H1 (cell line): Measurements from ENCODE around the gene SLC6A3. TPM values are rescaled to one million over a fixed set of nuclear protein-coding genes. Genes with fewer than 3 reads are reported as not detected.
A peak's percentile ranks its signal among the peaks of the same experiment; 100 is the strongest.

Experiments
- CTCF ChIA-PET: fragments of 300-600 bp; sonication (Branson Sonifier 250); formaldehyde crosslinking; loops from one replicate; lab custom pipeline; 2021; ENCODE audit not compliant: partially characterized antibody; lab: Charles Lee
- POLR2A ChIA-PET: fragments of 300-600 bp; sonication (Branson Sonifier 250); formaldehyde crosslinking; loops from one replicate; lab custom pipeline; 2021; ENCODE audit warnings: inconsistent platforms; ENCODE audit not compliant: partially characterized antibody; lab: Charles Lee
- DNase-seq, 2 experiments: peaks; one replicate each; pipeline versions ENCODE4 v3.0.0 to v3.0.0-alpha.2; 2010 to 2022; ENCODE audit warnings: low spot score in 2 of 2, low read depth in 1 of 2, mixed read lengths in 1 of 2
- FAIRE-seq: peaks from 2 replicates; lab custom pipeline; 2011; peaks lifted over from hg19 to GRCh38; lab: Jason Lieb, UNC
- H2AFZ ChIP-seq: 2 replicates; pipeline ENCODE4 v1.8.1; 2012; ENCODE audit warnings: low read length, inconsistent platforms
- H2AK5ac ChIP-seq: 2 replicates; pipeline ENCODE4 v1.6.1; 2013; ENCODE audit warnings: low read depth, low read length
- H2BK120ac ChIP-seq: replicated peaks from 2 replicates; pipeline ENCODE3; 2013; ENCODE audit warnings: low read depth, low read length, inconsistent platforms
- H2BK12ac ChIP-seq: 2 replicates; pipeline ENCODE4 v1.6.1; 2013; ENCODE audit warnings: low read depth, low read length
- H2BK15ac ChIP-seq: 2 replicates; pipeline ENCODE4 v1.6.1; 2013; ENCODE audit warnings: low read length
- H2BK20ac ChIP-seq: 2 replicates; pipeline ENCODE4 v1.6.1; 2013; ENCODE audit warnings: low read length
- H2BK5ac ChIP-seq: 2 replicates; pipeline ENCODE4 v1.6.1; 2013; ENCODE audit warnings: low read depth, low read length
- H3K14ac ChIP-seq: 2 replicates; pipeline ENCODE4 v1.6.1; 2013; ENCODE audit warnings: inconsistent platforms; ENCODE audit not compliant: insufficient read length
- H3K18ac ChIP-seq: 2 replicates; pipeline ENCODE4 v1.6.1; 2013; ENCODE audit warnings: low read length; ENCODE audit errors: extremely low read depth
- H3K23ac ChIP-seq: 2 replicates; pipeline ENCODE4 v1.6.1; 2013; ENCODE audit warnings: inconsistent platforms; ENCODE audit not compliant: insufficient read length
- H3K23me2 ChIP-seq: 2 replicates; pipeline ENCODE4 v1.6.1; 2013; ENCODE audit warnings: low read depth, low read length
- H3K27ac ChIP-seq: 2 replicates; pipeline ENCODE4 v1.6.1; 2011; ENCODE audit warnings: low read depth, low read length, inconsistent platforms
- H3K27me3 ChIP-seq, 4 experiments: replicated peaks in 1 of 4; 1 replicate in 1 of 4; 2 replicates in 3 of 4; pipeline versions ENCODE4 v1.6.1 to v1.8.1; 2011 to 2013; ENCODE audit warnings: low read length in 3 of 4, mild to moderate bottlenecking in 3 of 4, inconsistent platforms in 2 of 4, mixed read lengths in 2 of 4, moderate library complexity in 1 of 4; ENCODE audit not compliant: control insufficient read depth in 3 of 4, insufficient read depth in 3 of 4; ENCODE audit errors: extremely low read depth in 1 of 4
- H3K36me3 ChIP-seq, 4 experiments: 2 replicates each; pipeline versions ENCODE4 v1.6.1 to v1.8.1; 2011 to 2013; ENCODE audit warnings: mild to moderate bottlenecking in 4 of 4, low read length in 3 of 4, moderate library complexity in 2 of 4, control low read depth in 1 of 4, inconsistent platforms in 1 of 4; ENCODE audit not compliant: insufficient read depth in 4 of 4, control insufficient read depth in 2 of 4
- H3K4ac ChIP-seq: replicated peaks from 2 replicates; pipeline ENCODE3; 2013; ENCODE audit warnings: low read length, low read depth, mixed read lengths, inconsistent platforms; ENCODE audit not compliant: insufficient read length
- H3K4me1 ChIP-seq, 4 experiments: replicated peaks in 1 of 4; 1 replicate in 1 of 4; 2 replicates in 3 of 4; pipeline versions ENCODE4 v1.6.1 to v1.8.1; 2011 to 2013; ENCODE audit warnings: low read length in 3 of 4, inconsistent platforms in 2 of 4, mixed read lengths in 1 of 4; ENCODE audit not compliant: insufficient read depth in 4 of 4, control insufficient read depth in 3 of 4
- H3K4me2 ChIP-seq, 2 experiments: 2 replicates each; pipeline versions ENCODE4 v1.6.1 to v1.8.1; 2011 to 2013; ENCODE audit warnings: low read depth in 2 of 2, low read length in 2 of 2, control low read depth in 1 of 2, inconsistent platforms in 1 of 2, mild to moderate bottlenecking in 1 of 2; ENCODE audit not compliant: insufficient read depth in 1 of 2
- H3K4me3 ChIP-seq, 4 experiments: fragments of 200-600, 300-600 bp in 1 of 4; sonication (generic), shearing (Covaris generic), sonication (Bioruptor Twin) in 1 of 4; 2 replicates each; pipeline versions ENCODE4 v1.5.1 to v1.8.1; 2011 to 2016; ENCODE audit warnings: low read length in 4 of 4, low read depth in 3 of 4, control low read depth in 2 of 4, inconsistent platforms in 2 of 4, mild to moderate bottlenecking in 2 of 4, mixed read lengths in 1 of 4, moderate library complexity in 1 of 4; ENCODE audit not compliant: insufficient read depth in 2 of 4; ENCODE audit errors: extremely low read depth in 1 of 4
- H3K56ac ChIP-seq: replicated peaks from 2 replicates; pipeline ENCODE3; 2013; ENCODE audit warnings: low read depth, mild to moderate bottlenecking, mixed read lengths, low read length, inconsistent platforms; ENCODE audit not compliant: insufficient read length
- H3K79me1 ChIP-seq: 2 replicates; pipeline ENCODE4 v1.6.1; 2013; ENCODE audit warnings: low read depth, low read length, control low read depth
- H3K79me2 ChIP-seq, 2 experiments: 2 replicates each; pipeline versions ENCODE4 v1.6.1 to v1.8.1; 2012 to 2013; ENCODE audit warnings: low read length in 2 of 2, mild to moderate bottlenecking in 2 of 2, inconsistent platforms in 1 of 2; ENCODE audit not compliant: insufficient read depth in 2 of 2, control insufficient read depth in 1 of 2
- H3K9ac ChIP-seq, 4 experiments: replicated peaks in 1 of 4; 1 replicate in 1 of 4; 2 replicates in 3 of 4; pipeline versions ENCODE4 v1.6.1 to v1.8.1; 2011 to 2013; ENCODE audit warnings: low read depth in 3 of 4, low read length in 3 of 4, control low read depth in 2 of 4, mild to moderate bottlenecking in 2 of 4, moderate library complexity in 2 of 4, inconsistent platforms in 1 of 4; ENCODE audit errors: extremely low read depth in 1 of 4
- H3K9me3 ChIP-seq, 2 experiments: 2 replicates each; pipeline versions ENCODE4 v1.6.1 to v1.8.1; 2012 to 2013; ENCODE audit warnings: mild to moderate bottlenecking in 2 of 2, moderate library complexity in 2 of 2, control low read depth in 1 of 2, inconsistent platforms in 1 of 2, low read depth in 1 of 2, low read length in 1 of 2, mixed read lengths in 1 of 2; ENCODE audit not compliant: insufficient read depth in 2 of 2
- H4K20me1 ChIP-seq, 2 experiments: replicated peaks in 1 of 2; 2 replicates each; pipeline versions ENCODE3 to v1.8.1; 2011 to 2013; ENCODE audit warnings: inconsistent platforms in 2 of 2, low read length in 2 of 2, mild to moderate bottlenecking in 1 of 2; ENCODE audit not compliant: insufficient read depth in 2 of 2, control insufficient read depth in 1 of 2
- H4K5ac ChIP-seq: 2 replicates; pipeline ENCODE4 v1.6.1; 2013; ENCODE audit warnings: low read length, low read depth, mixed read lengths, inconsistent platforms; ENCODE audit not compliant: insufficient read length
- H4K8ac ChIP-seq: 2 replicates; pipeline ENCODE4 v1.8.0; 2013; ENCODE audit warnings: mild to moderate bottlenecking, moderate library complexity, low read length, inconsistent platforms; ENCODE audit not compliant: insufficient read depth; ENCODE audit errors: extremely low read depth
- H4K91ac ChIP-seq: replicated peaks from 2 replicates; pipeline ENCODE3; 2013; ENCODE audit warnings: low read length, mixed read lengths, inconsistent platforms; ENCODE audit not compliant: insufficient read length
- CBX8 ChIP-seq: fragments of 300-800, 300-1000 bp; sonication (generic); IDR thresholded peaks from 2 replicates; pipeline ENCODE4 v1.7.1; 2016; ENCODE audit warnings: low read depth, low read length, borderline replicate concordance
- POLR2A ChIP-seq, 2 experiments: IDR thresholded peaks; 1 replicate in 1 of 2; 2 replicates in 1 of 2; pipeline ENCODE4 v1.6.1; 2011; ENCODE audit warnings: low read depth in 2 of 2, low read length in 2 of 2, mild to moderate bottlenecking in 2 of 2; ENCODE audit errors: control extremely low read depth in 1 of 2
- POU5F1 ChIP-seq: IDR thresholded peaks from 2 replicates; pipeline ENCODE4 v1.6.1; 2011; ENCODE audit warnings: low read depth, mild to moderate bottlenecking, low read length, moderate library complexity
- RAD21 ChIP-seq, 2 experiments: IDR thresholded peaks in 1 of 2; conservative IDR thresholded peaks in 1 of 2; 2 replicates each; pipeline ENCODE4 v1.6.1; 2011; ENCODE audit warnings: low read depth in 2 of 2, low read length in 2 of 2, improper control_type of control experiment in 1 of 2, inconsistent platforms in 1 of 2, mild to moderate bottlenecking in 1 of 2, moderate library complexity in 1 of 2
- RFX5 ChIP-seq: IDR thresholded peaks from 2 replicates; pipeline ENCODE4 v1.6.1; 2011; ENCODE audit warnings: low read depth, low read length, improper control_type of control experiment, borderline replicate concordance
- SRF ChIP-seq: IDR thresholded peaks from 2 replicates; pipeline ENCODE4 v1.6.1; 2011; ENCODE audit warnings: mild to moderate bottlenecking, low read depth, low read length, moderate library complexity
- WGBS, 2 experiments: shearing (Covaris generic) in 1 of 2; methylation state at CpG; one replicate each; pipeline versions ENCODE4 v1.1.6 to v1.1.7; 2013 to 2015; ENCODE audit warnings: low lambda C conversion rate in 2 of 2, mixed read lengths in 2 of 2, inconsistent platforms in 1 of 2, low coverage in 1 of 2, missing lambda C conversion rate in 1 of 2; ENCODE audit not compliant: insufficient replicate concordance in 2 of 2, insufficient coverage in 1 of 2, insufficient read length in 1 of 2; ENCODE audit errors: extremely low coverage in 1 of 2, missing lambda C conversion rate in 1 of 2; 5-methylcytosine and 5-hydroxymethylcytosine counted together
- polyA plus RNA-seq, 7 experiments: library from polyadenylated mRNA; depleted of rRNA in 3 of 7; stranded (reverse) in 5 of 7; unstranded in 2 of 7; fragments of >200 nt in 5 of 7; fragments of 200-250 nt in 2 of 7; gene quantifications; 1 replicate in 5 of 7; 2 replicates in 1 of 7; 4 replicates in 1 of 7; pipeline versions ENCODE4 v1.2.1 to v1.2.3, GENCODE V29; 2011 to 2013; ENCODE audit warnings: missing spikeins in 2 of 7, mixed read lengths in 2 of 7
- total RNA-seq: library from RNA; stranded (reverse); fragmentation: NEBNext Ultra II Directional; extraction: Animal tissue kit (Norgen Biotek cat#: 25700); gene quantifications from 2 replicates; pipeline ENCODE4 v1.2.1, GENCODE V29; 2021
- TF ChIP-seq, protein P1 (sequence below): IDR thresholded peaks from 2 replicates; pipeline ENCODE4 v1.6.1; 2012; ENCODE audit warnings: inconsistent platforms

Gene SLC6A3
- total and polyA plus RNA-seq, 2 of the 8 experiments (the other 6 are each of a cell fraction or from before 2014, with no cell fraction given): 0.48 to 0.91 TPM

DNA sequence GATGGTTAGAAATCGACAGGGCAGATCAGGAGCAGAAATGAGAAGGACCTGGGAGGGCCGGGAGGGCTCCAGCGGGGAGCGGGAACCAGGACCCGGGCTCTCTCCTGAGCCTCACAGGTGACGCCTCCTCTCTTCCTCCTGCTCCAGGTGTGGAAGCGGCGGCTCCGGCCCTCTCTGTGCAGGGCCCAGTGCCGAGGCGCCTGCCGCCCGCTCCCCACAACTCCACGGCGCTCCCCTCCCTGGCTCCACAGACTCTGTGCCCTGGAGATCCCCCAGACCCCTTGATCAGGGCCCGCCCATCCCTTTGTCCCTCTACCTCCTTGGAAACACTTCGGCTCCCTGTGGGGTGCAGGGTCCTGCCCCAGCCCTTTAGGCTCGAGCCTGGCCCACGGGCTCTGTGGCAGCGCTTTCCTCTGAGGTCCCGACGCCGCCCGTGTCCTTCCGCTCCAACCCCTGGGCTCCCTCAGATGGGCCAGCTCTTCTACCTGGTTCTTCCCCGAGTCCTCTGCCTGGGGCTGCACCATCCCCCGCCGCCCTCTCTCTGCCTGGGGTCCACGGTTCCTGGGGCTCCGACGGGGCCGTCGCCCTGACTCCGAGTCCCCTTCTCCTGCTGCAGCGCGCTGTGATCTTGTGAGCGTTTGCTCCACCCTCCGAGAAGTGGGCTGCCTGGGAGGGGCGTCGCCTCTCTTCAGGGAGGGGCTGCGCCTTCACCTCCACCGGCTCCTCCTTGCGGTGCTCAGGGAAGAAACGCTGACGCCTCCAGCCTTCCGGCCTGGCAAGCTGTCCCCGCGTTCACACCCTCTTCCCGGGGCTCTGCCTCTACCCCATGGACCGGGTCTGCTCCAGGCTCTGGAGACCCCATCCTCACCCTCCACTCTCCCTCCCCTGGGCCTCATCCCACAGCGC, 22.4 kb upstream of the SLC6A3 start:
- H3K9ac ChIP-seq: no peak overlapping the region
- POLR2A ChIA-PET: interaction anchor here (0.8 to 1.5 kb wide), 4 partner anchors 13 to 122 kb away, joined by 3 to 6 read pairs (median 3); no protein-coding TSS in a partner anchor
- no peak overlapping the region for H3K56ac ChIP-seq
- FAIRE-seq (no peak), DNase-seq (no peak)
- H4K8ac ChIP-seq: peak overlapping the region; percentile 15; the same call in 1 of the 2 replicates
- H4K91ac ChIP-seq: no peak overlapping the region
- H2BK5ac ChIP-seq: no peak overlapping the region
- 0 out of 2 replicates have a peak, but pooled peaks cover 1% of the 10 kb centered on the region for H3K23me2 ChIP-seq
- 93% methylated on average over 35 of the region's 51 CpGs; no CpG with 5 or more reads in 1 of the 2 experiments for WGBS, 2 experiments
- H3K14ac ChIP-seq: no peak overlapping the region
- peaks cover 10% of the 10 kb centered on the region; the same call in 1 of the 2 replicates for H3K79me1 ChIP-seq
- H3K27me3 ChIP-seq: no peaks in the 10 kb centered on the region; a peak in 1 of 7 replicates
- no peak overlapping the region for H2BK15ac ChIP-seq
- H3K36me3 ChIP-seq: peaks cover 20 to 77% (median 60%) of the 10 kb centered on the region in 4 experiments
- no peak overlapping the region for H3K18ac ChIP-seq
- H3K23ac ChIP-seq: no peak overlapping the region
- no peak overlapping the region for H2BK20ac ChIP-seq
- H2BK120ac ChIP-seq: no peak overlapping the region
- H3K4ac ChIP-seq: no peak overlapping the region
- no peak overlapping the region for H2AFZ ChIP-seq
- H3K9me3 ChIP-seq: peaks cover 9 to 10% of the 10 kb centered on the region in 2 experiments; a peak in 2 of 4 replicates
- no peak overlapping the region for H2BK12ac ChIP-seq
- H4K20me1 ChIP-seq: peaks cover 0 to 22% of the 10 kb centered on the region in 2 experiments
- H4K5ac ChIP-seq: no peak overlapping the region
- TF ChIP-seq, protein P1, sequence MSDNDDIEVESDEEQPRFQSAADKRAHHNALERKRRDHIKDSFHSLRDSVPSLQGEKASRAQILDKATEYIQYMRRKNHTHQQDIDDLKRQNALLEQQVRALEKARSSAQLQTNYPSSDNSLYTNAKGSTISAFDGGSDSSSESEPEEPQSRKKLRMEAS: no peak
- TF ChIP-seq CBX8 (no peak), RAD21 (IDR thresholded peaks at IDR 0.05 in 1 of 2, conservative IDR thresholded peaks at IDR 0.05 in 1 of 2; ENCODE audit: low read depth in 2 of 2, low read length in 2 of 2) (no peak), SRF (no peak), POU5F1 (no peak), POLR2A (IDR thresholded peaks at IDR 0.05; ENCODE audit: control extremely low read depth in 1 of 2, low read depth in 2 of 2, low read length in 2 of 2) (no peak), RFX5 (no peak)
- no peak overlapping the region for H3K4me2 ChIP-seq
- H3K4me3 ChIP-seq: no peak overlapping the region
- CTCF ChIA-PET: interaction anchor here (0.6 to 5.6 kb wide), 34 partner anchors 10 to 219 kb away, joined by 3 to 47 read pairs (median 4); no protein-coding TSS in a partner anchor
- H3K79me2 ChIP-seq: peaks cover 0 to 3% of the 10 kb centered on the region in 2 experiments; a peak in 1 of 4 replicates
- no peak overlapping the region for H3K27ac ChIP-seq
- H3K4me1 ChIP-seq: no peaks in the 10 kb centered on the region
- no peak overlapping the region for H2AK5ac ChIP-seq
